ENCODE measurements around the gene TMEM33. TPM values are rescaled to one million over a fixed set of nuclear protein-coding genes. Genes with fewer than 3 reads are reported as not detected.

Gene TMEM33
- total and polyA plus RNA-seq, 2 of the 8 experiments (the other 6 are each of a cell fraction or from before 2014, with no cell fraction given) = 72.5 to 94.4 TPM

DNA sequence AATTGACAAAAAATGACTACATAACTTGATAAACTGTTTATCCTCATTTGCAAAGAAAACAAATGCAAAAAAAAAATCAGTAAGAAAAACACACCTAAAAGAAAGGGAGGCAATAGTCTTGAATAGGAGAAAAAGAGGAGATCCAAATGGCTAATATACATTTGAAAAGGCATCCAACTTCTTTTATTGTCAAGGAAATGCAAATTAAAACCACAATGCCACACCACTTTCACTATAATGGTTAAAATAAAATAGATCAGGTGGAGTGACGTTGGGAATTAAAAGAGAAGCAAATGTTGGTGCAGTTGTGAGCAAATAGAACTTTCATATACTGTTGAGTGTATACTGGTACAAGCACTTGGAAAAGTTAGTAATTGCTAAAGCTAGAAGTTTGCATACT is 49.9 kb downstream of the TMEM33 start:
- WGBS, 2 experiments (ENCODE audit: extremely low coverage in 1 of 2, insufficient coverage in 1 of 2, insufficient read length in 1 of 2, insufficient replicate concordance in 2 of 2, low coverage in 1 of 2, low lambda C conversion rate in 2 of 2, missing lambda C conversion rate in 1 of 2) = 16% methylated on average over 1 of the region's 1 CpG; no CpG with 5 or more reads in 1 of the 2 experiments
- peak overlapping the region in 1 of 2 experiments; percentile 47; a peak in 2 of 4 replicates for H3K4me2 ChIP-seq (ENCODE audit: insufficient read depth in 1 of 2, low read depth in 2 of 2, low read length in 2 of 2)
- peak overlapping the region in 1 of 4 experiments; percentile 34; a peak in 1 of 8 replicates for H3K4me3 ChIP-seq (ENCODE audit: extremely low read depth in 1 of 4, insufficient read depth in 2 of 4, low read depth in 3 of 4, low read length in 4 of 4)
- TF ChIP-seq SUZ12 (IDR thresholded peaks at IDR 0.05; ENCODE audit: low read length) = no peak

More for the DNA sequence above, 49.9 kb downstream of the TMEM33 start:
- Histone ChIP-seq H2AFZ (ENCODE audit: low read length) (no peak overlapping the region), H3K36me3 (ENCODE audit: control insufficient read depth in 2 of 4, insufficient read depth in 4 of 4, low read length in 3 of 4) (no peaks in the 10 kb centered on the region), H3K9me3 (ENCODE audit: insufficient read depth in 2 of 2, low read depth in 1 of 2, low read length in 1 of 2) (no peaks in the 10 kb centered on the region), H2AK5ac (ENCODE audit: low read depth, low read length) (no peak overlapping the region), H3K23me2 (ENCODE audit: low read depth, low read length) (peaks cover 4% of the 10 kb centered on the region), H3K27ac (ENCODE audit: low read depth, low read length) (no peak overlapping the region), H2BK12ac (ENCODE audit: low read depth, low read length) (no peak overlapping the region), H4K8ac (ENCODE audit: extremely low read depth, insufficient read depth, low read length) (no peak overlapping the region), H2BK20ac (ENCODE audit: low read length) (no peak overlapping the region), H3K9ac (replicated peaks in 1 of 4; ENCODE audit: extremely low read depth in 1 of 4, low read depth in 3 of 4, low read length in 3 of 4) (no peak overlapping the region), H4K20me1 (replicated peaks in 1 of 2; ENCODE audit: control insufficient read depth in 1 of 2, insufficient read depth in 2 of 2, low read length in 2 of 2) (no peaks in the 10 kb centered on the region), H2BK15ac (ENCODE audit: low read length) (no peak overlapping the region), H4K5ac (ENCODE audit: insufficient read length, low read depth, low read length) (no peak overlapping the region), H3K56ac (replicated peaks; ENCODE audit: insufficient read length, low read depth, low read length) (no peak overlapping the region), H3K4me1 (replicated peaks in 1 of 4; ENCODE audit: control insufficient read depth in 3 of 4, insufficient read depth in 4 of 4, low read length in 3 of 4) (peaks cover 0 to 19% (median 6%) of the 10 kb centered on the region in 4 experiments; a peak in 5 of 7 replicates), H3K79me2 (ENCODE audit: control insufficient read depth in 1 of 2, insufficient read depth in 2 of 2, low read length in 2 of 2) (peaks cover 0 to 10% of the 10 kb centered on the region in 2 experiments; a peak in 1 of 4 replicates), H3K4ac (replicated peaks; ENCODE audit: insufficient read length, low read depth, low read length) (no peak overlapping the region), H3K18ac (ENCODE audit: extremely low read depth, low read length) (no peak overlapping the region), H3K14ac (ENCODE audit: insufficient read length) (no peak overlapping the region), H4K91ac (replicated peaks; ENCODE audit: insufficient read length, low read length) (no peak overlapping the region), H3K79me1 (ENCODE audit: low read depth, low read length) (no peaks in the 10 kb centered on the region), H3K23ac (ENCODE audit: insufficient read length) (no peak overlapping the region), H2BK5ac (ENCODE audit: low read depth, low read length) (no peak overlapping the region), H3K27me3 (replicated peaks in 1 of 4; ENCODE audit: control insufficient read depth in 3 of 4, extremely low read depth in 1 of 4, insufficient read depth in 3 of 4, low read length in 3 of 4) (no peaks in the 10 kb centered on the region), H2BK120ac (replicated peaks; ENCODE audit: low read depth, low read length) (no peak overlapping the region)
- FAIRE-seq (peak; percentile 79), DNase-seq (ENCODE audit: low read depth in 1 of 2, low spot score in 2 of 2) (no peak)
- ChIA-PET POLR2A (ENCODE audit: partially characterized antibody) (no interaction called here), CTCF (ENCODE audit: partially characterized antibody) (interaction anchor here (1.0 to 1.4 kb wide), 3 partner anchors 8 to 26 kb away, joined by 3 to 4 read pairs (median 3); no protein-coding TSS in a partner anchor)

All from H1 (cell line).